GM18870 (cell line): Measurements from ENCODE around the gene LIMK1.
"Not testable (repeated sequence)": the region's sequence is repeated elsewhere in the genome, so short reads cannot be mapped to it uniquely, and the experiment has no call there.

Experiments
- ATAC-seq: cut with Tn5 transposase; IDR thresholded peaks from one replicate; pipeline ENCODE4 v1.9.1; 2021; ENCODE audit warnings: moderate library complexity; ENCODE audit not compliant: unreplicated experiment

The LIMK1 gene

GRCh38 chr7:74083117-74083876 is at the start of gene LIMK1:
Gene LIMK1 (plus strand): TSS chr7:74083804. CDS start chr7:74083991, 187 bp downstream.
- ATAC-seq: no peak

- no peak for ATAC-seq
Measured at GRCh38 chr7:74037609-74038008, 46.0 kb upstream of the LIMK1 start.

- no peak for ATAC-seq
Measured at GRCh38 chr7:74038194-74038961, 45.2 kb upstream of the LIMK1 start.

- ATAC-seq: no peak
Measured at GRCh38 chr7:74039337-74039736, 44.3 kb upstream of the LIMK1 start.

- ATAC-seq: no peak
Measured at GRCh38 chr7:74040101-74040790, 43.4 kb upstream of the LIMK1 start.

GRCh38 chr7:74040791-74041520 is 42.6 kb upstream of the LIMK1 start:
- ATAC-seq: no peak

GRCh38 chr7:74042746-74043522 is 40.7 kb upstream of the LIMK1 start:
- no peak for ATAC-seq

GRCh38 chr7:74043523-74043951 is 40.1 kb upstream of the LIMK1 start:
- no peak for ATAC-seq

GRCh38 chr7:74044366-74045350 is 38.9 kb upstream of the LIMK1 start:
- ATAC-seq: no peak

GRCh38 chr7:74046581-74046980 is 37.0 kb upstream of the LIMK1 start:
- ATAC-seq: not testable (repeated sequence)

GRCh38 chr7:74047804-74048380 is 35.7 kb upstream of the LIMK1 start:
- ATAC-seq: no peak

- ATAC-seq: no peak
Measured at GRCh38 chr7:74048999-74049599, 34.5 kb upstream of the LIMK1 start.

GRCh38 chr7:74049997-74050798 is 33.4 kb upstream of the LIMK1 start:
- no peak for ATAC-seq

- no peak for ATAC-seq
Measured at GRCh38 chr7:74051193-74051592, 32.4 kb upstream of the LIMK1 start.

GRCh38 chr7:74051629-74052410 is 31.8 kb upstream of the LIMK1 start:
- no peak for ATAC-seq

GRCh38 chr7:74052628-74053027 is 31.0 kb upstream of the LIMK1 start:
- ATAC-seq: no peak
